ENCODE results near the gene FGFBP3. TPM values are rescaled to one million over a fixed set of nuclear protein-coding genes. Genes with fewer than 3 reads are reported as not detected.
A peak's percentile ranks its signal among the peaks of the same experiment; 100 is the strongest.

The FGFBP3 gene
- total RNA-seq, 4 donors from 2014 or later = 0.40 to 1.4 (median 0.57) TPM; not detected in 1

- DNase-seq = no peak
- TF ChIP-seq CTCF (IDR thresholded peaks at IDR 0.05) = no peak
- no peak for TF ChIP-seq POLR2A (IDR thresholded peaks at IDR 0.05)
- intact Hi-C loops (cut with DNase I) = no loop called here
- Histone ChIP-seq H3K27ac (no peak overlapping the region), H3K27me3 (no peaks in the 10 kb centered on the region), H3K36me3 (peaks cover 0 to 26% (median 3%) of the 10 kb centered on the region in 3 donors), H3K9me3 (no peaks in the 10 kb centered on the region), H3K4me3 (no peak overlapping the region), H3K4me1 (peaks cover 10 to 91% (median 20%) of the 10 kb centered on the region in 3 donors)
- 66 to 68% methylated on average over 3 of the region's 3 CpGs for WGBS, 2 donors
Measured at GRCh38 chr10:91931526-91932190, 22.4 kb upstream of the FGFBP3 start.

- H3K4me1 ChIP-seq = peaks cover 10 to 91% (median 17%) of the 10 kb centered on the region in 3 donors
- intact Hi-C loops (cut with DNase I) = no loop called here
- TF ChIP-seq POLR2A (IDR thresholded peaks at IDR 0.05) (no peak), CTCF (IDR thresholded peaks at IDR 0.05) (no peak)
- H3K36me3 ChIP-seq = peaks cover 0 to 22% (median 0%) of the 10 kb centered on the region in 3 donors
- H3K4me3 ChIP-seq = no peak overlapping the region
- H3K27me3 ChIP-seq = no peaks in the 10 kb centered on the region
- 55 to 64% methylated on average over 3 of the region's 3 CpGs for WGBS, 2 donors
- H3K9me3 ChIP-seq = no peaks in the 10 kb centered on the region
- no peak for DNase-seq
- H3K27ac ChIP-seq = no peak overlapping the region
Measured at GRCh38 chr10:91930939-91931338, 21.7 kb upstream of the FGFBP3 start.

GRCh38 chr10:91925022-91925320 lies 15.7 kb upstream of the FGFBP3 start:
- TF ChIP-seq CTCF (IDR thresholded peaks at IDR 0.05) = no peak
- TF ChIP-seq POLR2A (IDR thresholded peaks at IDR 0.05) = no peak
- Histone ChIP-seq H3K36me3 (peaks cover 0 to 5% (median 0%) of the 10 kb centered on the region in 3 donors), H3K4me3 (peak overlapping the region; percentile 64 to 96 (median 76)), H3K4me1 (peaks cover 0 to 58% (median 10%) of the 10 kb centered on the region in 3 donors), H3K9me3 (peaks cover 0 to under 1% (median 0%) of the 10 kb centered on the region in 3 donors), H3K27ac (peak overlapping the region in 1 of 4 donors; percentile 93), H3K27me3 (no peaks in the 10 kb centered on the region)
- WGBS, 2 donors = 52 to 63% methylated on average over 2 of the region's 2 CpGs
- DNase-seq = no peak
- intact Hi-C loops (cut with DNase I) = no loop called here

- DNase-seq = no peak
Measured at GRCh38 chr10:91924212-91925021, 15.1 kb upstream of the FGFBP3 start.

More at GRCh38 chr10:91924212-91925021, 15.1 kb upstream of the FGFBP3 start:
- TF ChIP-seq POLR2A (IDR thresholded peaks at IDR 0.05) (no peak), CTCF (IDR thresholded peaks at IDR 0.05) (no peak)
- WGBS, 2 donors = 2% methylated on average over 21 of the region's 21 CpGs
- peak overlapping the region; percentile 64 to 96 (median 76) for H3K4me3 ChIP-seq
- peaks cover 0 to 53% (median 10%) of the 10 kb centered on the region in 3 donors for H3K4me1 ChIP-seq
- H3K36me3 ChIP-seq = peaks cover 0 to 5% (median 0%) of the 10 kb centered on the region in 3 donors
- peaks cover 0 to 6% (median 5%) of the 10 kb centered on the region in 3 donors for H3K9me3 ChIP-seq
- peaks cover 0 to 2% (median 0%) of the 10 kb centered on the region in 4 donors for H3K27me3 ChIP-seq
- peak overlapping the region; percentile 93 to 99 (median 98) for H3K27ac ChIP-seq
- intact Hi-C loops (cut with DNase I) = no loop called here

All from esophagus squamous epithelium (tissue), 5 donors.